Activated B cell treated with CpG ODN at 0.5 μM for 24 hours (primary cell): ENCODE measurements around the gene MTUS2. TPM values are rescaled to one million over a fixed set of nuclear protein-coding genes. Genes with fewer than 3 reads are reported as not detected.

Experiments used
- ATAC-seq: fragments of 200-7000 bp; cut with Tn5 transposase; one replicate; pipeline ENCODE4 v1.10.0; 2021; ENCODE audit warnings: low read depth, mild to moderate bottlenecking, moderate library complexity
- CTCF ChIA-PET: fragments of 350-600 bp; sonication (Branson Sonifier 250); formaldehyde crosslinking; loops from one replicate; lab custom pipeline; 2021; ENCODE audit warnings: antibody characterized with exemption; lab: Charles Lee
- POLR2A ChIA-PET: fragments of 350-600 bp; sonication (Branson Sonifier 250); formaldehyde crosslinking; loops from one replicate; lab custom pipeline; 2021; ENCODE audit warnings: antibody characterized with exemption; lab: Charles Lee
- DNase-seq: peaks from one replicate; pipeline ENCODE4 v3.0.0; 2022
- H3K27ac Mint-ChIP-seq: one replicate; pipeline ENCODE4 v1.8.0; 2020; ENCODE audit warnings: mixed read lengths
- H3K27me3 Mint-ChIP-seq: one replicate; pipeline ENCODE4 v1.8.0; 2021; ENCODE audit warnings: mixed read lengths
- H3K36me3 Mint-ChIP-seq: one replicate; pipeline ENCODE4 v1.8.0; 2021; ENCODE audit warnings: low read depth, mixed read lengths
- H3K4me1 Mint-ChIP-seq: one replicate; pipeline ENCODE4 v1.8.0; 2021; ENCODE audit warnings: mixed read lengths
- H3K4me3 Mint-ChIP-seq: one replicate; pipeline ENCODE4 v1.8.0; 2020; ENCODE audit warnings: mild to moderate bottlenecking, mixed read lengths
- H3K9me3 Mint-ChIP-seq: one replicate; pipeline ENCODE4 v1.8.0; 2020; ENCODE audit warnings: mixed read lengths
- intact Hi-C: fragments of 100-400 bp; cut with micrococcal nuclease; formaldehyde crosslinking; loops from one replicate; pipeline ENCODE4 v1.15.1; 2024
- total RNA-seq: library from RNA; stranded (reverse); gene quantifications from 2 replicates; pipeline ENCODE4 v1.2.3, GENCODE V29; 2022
- TF ChIP-seq, protein P1 (sequence below): fragments of 200-600 bp; IDR thresholded peaks from one replicate; pipeline ENCODE4 v1.8.0; 2022; ENCODE audit warnings: antibody characterized with exemption, mild to moderate bottlenecking

The MTUS2 gene
- total RNA-seq, 1 donor from 2014 or later = not detected

DNA sequence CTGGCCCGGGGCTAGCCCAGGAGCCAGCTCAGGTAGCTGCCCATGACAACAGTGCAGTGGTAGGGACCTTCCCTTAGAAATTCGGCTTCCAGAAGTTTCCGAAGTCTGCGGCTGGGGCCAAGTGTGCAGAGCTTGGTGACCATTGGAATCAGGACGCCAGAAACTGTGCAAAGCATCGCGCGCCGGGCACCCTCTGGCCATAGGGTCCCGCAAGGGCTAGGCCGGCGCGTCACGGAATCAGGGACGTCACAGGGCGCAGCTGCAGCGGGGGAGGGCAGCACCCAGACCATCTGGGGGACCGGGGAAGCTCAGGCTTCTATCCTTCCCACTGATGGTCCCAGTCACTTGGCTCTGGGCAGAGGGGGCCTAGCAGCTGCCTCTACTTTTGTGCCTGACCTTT is 219.1 kb downstream of the MTUS2 start:
- Mint-ChIP-seq H3K4me3 (no peak overlapping the region), H3K36me3 (no peaks in the 10 kb centered on the region), H3K9me3 (peaks cover 1% of the 10 kb centered on the region), H3K27me3 (no peaks in the 10 kb centered on the region), H3K4me1 (no peaks in the 10 kb centered on the region), H3K27ac (no peak overlapping the region)
- intact Hi-C loops = no loop called here
- ChIA-PET POLR2A (no interaction called here), CTCF (no interaction called here)
- TF ChIP-seq, protein P1, sequence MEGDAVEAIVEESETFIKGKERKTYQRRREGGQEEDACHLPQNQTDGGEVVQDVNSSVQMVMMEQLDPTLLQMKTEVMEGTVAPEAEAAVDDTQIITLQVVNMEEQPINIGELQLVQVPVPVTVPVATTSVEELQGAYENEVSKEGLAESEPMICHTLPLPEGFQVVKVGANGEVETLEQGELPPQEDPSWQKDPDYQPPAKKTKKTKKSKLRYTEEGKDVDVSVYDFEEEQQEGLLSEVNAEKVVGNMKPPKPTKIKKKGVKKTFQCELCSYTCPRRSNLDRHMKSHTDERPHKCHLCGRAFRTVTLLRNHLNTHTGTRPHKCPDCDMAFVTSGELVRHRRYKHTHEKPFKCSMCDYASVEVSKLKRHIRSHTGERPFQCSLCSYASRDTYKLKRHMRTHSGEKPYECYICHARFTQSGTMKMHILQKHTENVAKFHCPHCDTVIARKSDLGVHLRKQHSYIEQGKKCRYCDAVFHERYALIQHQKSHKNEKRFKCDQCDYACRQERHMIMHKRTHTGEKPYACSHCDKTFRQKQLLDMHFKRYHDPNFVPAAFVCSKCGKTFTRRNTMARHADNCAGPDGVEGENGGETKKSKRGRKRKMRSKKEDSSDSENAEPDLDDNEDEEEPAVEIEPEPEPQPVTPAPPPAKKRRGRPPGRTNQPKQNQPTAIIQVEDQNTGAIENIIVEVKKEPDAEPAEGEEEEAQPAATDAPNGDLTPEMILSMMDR = no peak
- ATAC-seq (no peak), DNase-seq (no peak)

DNA sequence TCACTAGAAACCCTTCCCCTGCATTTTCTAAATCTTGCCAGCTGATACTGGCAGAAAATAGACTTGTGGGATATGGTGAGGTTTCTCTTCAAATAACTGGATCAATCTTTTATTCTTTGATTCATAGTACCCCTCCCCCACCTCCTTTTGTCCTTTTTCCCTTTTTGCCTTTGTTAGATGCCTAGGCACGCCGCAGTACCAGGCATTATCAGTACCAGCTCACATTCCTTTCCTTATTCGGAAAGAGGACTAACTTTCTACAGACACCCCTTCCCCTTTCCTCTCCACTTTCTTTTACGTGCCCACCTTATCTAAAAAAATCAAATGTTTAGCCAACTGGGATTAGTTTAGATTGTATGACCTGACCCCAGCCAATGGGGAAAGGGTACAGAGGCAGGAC is 226.4 kb downstream of the MTUS2 start:
- intact Hi-C loops = no loop called here
- ATAC-seq (no peak), DNase-seq (no peak)
- ChIA-PET CTCF (no interaction called here), POLR2A (no interaction called here)
- Mint-ChIP-seq H3K9me3 (peaks cover 7% of the 10 kb centered on the region), H3K27me3 (no peaks in the 10 kb centered on the region), H3K36me3 (no peaks in the 10 kb centered on the region), H3K27ac (no peak overlapping the region), H3K4me3 (no peak overlapping the region), H3K4me1 (no peaks in the 10 kb centered on the region)
- TF ChIP-seq, protein P1 = no peak

DNA sequence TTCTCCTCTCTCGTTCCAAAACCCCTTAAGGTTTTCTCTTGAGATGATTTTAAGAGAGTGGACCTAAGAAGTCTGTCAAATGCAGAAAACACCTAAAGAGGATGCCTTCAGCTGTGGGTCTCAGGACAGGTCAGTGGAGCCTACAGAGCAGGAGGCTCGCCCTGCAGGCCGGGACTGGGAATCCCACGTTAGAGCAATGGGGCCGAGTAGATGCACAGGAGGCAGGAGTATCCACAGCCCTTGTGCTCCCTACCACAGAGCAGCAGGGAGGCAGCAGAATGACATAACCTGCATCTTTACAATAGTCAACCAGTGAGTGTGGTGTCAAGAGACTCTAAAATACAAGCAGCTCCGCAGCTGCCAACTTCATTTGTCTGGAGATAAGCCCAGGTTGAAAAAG is 229.4 kb downstream of the MTUS2 start:
- H3K27me3 Mint-ChIP-seq = no peaks in the 10 kb centered on the region
- no peaks in the 10 kb centered on the region for H3K36me3 Mint-ChIP-seq
- DNase-seq = no peak
- H3K4me3 Mint-ChIP-seq = no peak overlapping the region
- ChIA-PET POLR2A (no interaction called here), CTCF (no interaction called here)
- TF ChIP-seq, protein P1 = no peak
- no peak overlapping the region for H3K27ac Mint-ChIP-seq
- ATAC-seq = no peak
- H3K4me1 Mint-ChIP-seq = no peaks in the 10 kb centered on the region
- H3K9me3 Mint-ChIP-seq = peaks cover 6% of the 10 kb centered on the region
- intact Hi-C loops = no loop called here

DNA sequence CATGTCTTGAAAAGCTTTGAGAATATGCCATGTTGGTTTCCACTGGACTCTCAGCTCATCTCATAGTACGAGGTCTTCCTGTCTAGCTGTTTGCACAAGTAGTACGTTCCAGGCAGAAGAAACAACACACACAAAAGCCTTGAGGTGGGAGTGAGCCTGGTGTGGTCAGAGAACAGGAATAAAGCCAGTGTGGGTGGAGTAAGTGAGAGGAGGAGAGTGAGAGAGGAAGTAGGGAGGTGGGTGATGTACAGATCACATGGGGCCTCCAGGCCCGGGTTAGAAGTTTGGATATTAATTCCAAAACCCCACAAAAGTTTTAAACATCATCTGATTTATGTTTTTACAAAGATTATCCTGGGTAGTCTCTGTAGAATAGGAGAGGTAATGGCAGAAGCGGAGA is 230.6 kb downstream of the MTUS2 start:
- POLR2A ChIA-PET = no interaction called here
- TF ChIP-seq, protein P1 = no peak
- no peaks in the 10 kb centered on the region for H3K27me3 Mint-ChIP-seq

DNA sequence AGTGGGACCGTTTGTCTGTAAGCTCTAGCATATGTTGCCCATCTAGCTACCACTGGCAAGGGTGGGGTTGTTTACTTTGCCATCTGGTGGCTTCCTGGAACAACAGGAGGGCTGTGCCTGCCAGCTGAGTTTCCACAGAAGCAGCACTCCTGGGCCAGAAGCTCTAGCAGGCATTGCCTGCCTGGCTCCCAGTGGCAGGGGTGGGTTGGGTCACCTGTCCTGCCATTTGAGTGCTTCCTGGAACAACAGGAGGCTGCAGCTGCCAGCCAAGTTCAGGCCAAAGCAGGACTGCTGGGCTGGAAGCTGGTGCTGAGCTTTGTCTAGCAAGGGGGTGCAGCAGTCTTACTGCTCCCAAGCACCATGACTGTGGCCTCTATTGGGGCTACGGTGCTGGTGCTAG is 239.7 kb downstream of the MTUS2 start:
- ChIA-PET POLR2A (no interaction called here), CTCF (no interaction called here)
- H3K27ac Mint-ChIP-seq = no peak overlapping the region
- H3K36me3 Mint-ChIP-seq = no peaks in the 10 kb centered on the region
- no peak for ATAC-seq
- H3K4me3 Mint-ChIP-seq = no peak overlapping the region
- intact Hi-C loops = no loop called here
- DNase-seq = no peak
- TF ChIP-seq, protein P1 = no peak
- H3K27me3 Mint-ChIP-seq = no peaks in the 10 kb centered on the region
- no peaks in the 10 kb centered on the region for H3K4me1 Mint-ChIP-seq
- peaks cover 17% of the 10 kb centered on the region for H3K9me3 Mint-ChIP-seq

More for the DNA sequence above, 230.6 kb downstream of the MTUS2 start:
- CTCF ChIA-PET = no interaction called here
- ATAC-seq (no peak), DNase-seq (no peak)
- no peaks in the 10 kb centered on the region for H3K36me3 Mint-ChIP-seq
- intact Hi-C loops = no loop called here
- no peak overlapping the region for H3K27ac Mint-ChIP-seq
- H3K4me1 Mint-ChIP-seq = no peaks in the 10 kb centered on the region
- no peak overlapping the region for H3K4me3 Mint-ChIP-seq
- peaks cover 5% of the 10 kb centered on the region for H3K9me3 Mint-ChIP-seq
